ENCODE results near the gene CNTNAP2.

Gene CNTNAP2

DNA sequence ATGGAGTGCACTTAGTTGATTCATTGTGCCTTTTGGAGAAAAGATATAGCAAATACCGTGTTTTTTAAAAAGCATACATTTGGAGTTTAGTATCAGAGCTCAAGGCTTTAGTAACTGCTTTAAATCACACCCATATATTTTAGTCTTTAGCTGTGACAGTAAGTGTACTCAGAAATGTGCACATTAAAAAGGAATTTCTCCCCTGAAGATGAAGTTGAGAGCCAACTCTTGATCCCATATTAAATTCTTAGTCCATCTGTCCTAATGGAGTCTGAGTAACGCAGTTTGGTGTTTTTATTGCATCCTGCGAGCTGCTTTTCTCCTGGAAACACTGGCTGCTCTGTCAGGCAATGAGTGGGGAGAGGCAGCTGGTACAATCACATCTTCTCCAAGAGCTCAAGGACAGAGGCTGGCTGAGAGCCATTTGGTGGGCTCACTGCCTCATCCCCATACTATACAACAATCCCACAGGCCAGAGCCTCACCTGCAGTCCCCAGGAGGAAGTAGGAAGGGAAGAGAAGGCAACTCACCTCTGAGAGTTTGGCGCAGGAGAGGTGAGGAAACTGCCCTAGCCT, 2000.3 kb downstream of the CNTNAP2 start:
- no peak overlapping the region for H3K27ac ChIP-seq
- DNase-seq (ENCODE audit: low spot score) = no peak
- TF ChIP-seq CTCF (IDR thresholded peaks at IDR 0.05) = no peak
- no peak overlapping the region for H3K4me3 ChIP-seq

DNA sequence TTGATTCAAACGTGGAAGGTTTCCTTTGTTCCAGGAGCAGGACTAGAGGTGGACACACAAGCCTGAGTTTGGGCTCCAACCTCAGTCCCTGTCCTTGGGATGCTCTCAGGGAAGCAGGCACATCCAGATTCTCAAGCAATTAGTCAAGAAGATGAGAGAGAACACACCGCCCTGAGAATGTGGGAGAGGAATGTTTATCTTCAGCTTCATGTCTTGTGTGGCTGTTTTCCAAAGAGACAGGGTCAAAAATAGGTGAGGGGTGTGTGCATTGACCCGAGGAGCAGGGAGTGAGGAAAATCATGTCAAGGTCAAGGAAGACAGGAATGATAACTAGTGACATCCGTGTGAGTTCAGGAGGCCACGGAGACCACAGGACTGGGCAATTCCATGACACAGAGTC, 2001.8 kb downstream of the CNTNAP2 start:
- no peak for TF ChIP-seq CTCF (IDR thresholded peaks at IDR 0.05)
- no peak overlapping the region for H3K4me3 ChIP-seq
- no peak overlapping the region for H3K27ac ChIP-seq
- DNase-seq (ENCODE audit: low spot score) = no peak

DNA sequence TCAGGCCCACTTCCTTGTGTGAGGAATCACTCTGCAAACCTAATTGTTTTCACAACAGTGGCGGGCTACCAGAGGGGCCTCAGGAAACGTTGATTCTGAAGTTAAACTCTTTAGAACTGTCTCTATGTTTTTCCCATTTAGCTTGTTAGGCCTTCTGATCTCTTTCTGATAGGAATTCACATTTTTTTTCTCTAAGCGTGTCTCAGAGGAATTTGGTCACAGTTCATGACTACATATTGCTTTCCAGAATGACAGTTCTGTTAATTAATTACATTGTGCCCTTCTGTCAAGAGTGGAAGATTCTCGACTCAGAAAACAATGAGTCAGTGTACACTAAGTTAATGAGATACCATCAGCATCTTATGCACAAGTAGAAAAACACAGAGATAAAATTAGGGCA, 2004.8 kb downstream of the CNTNAP2 start:
- H3K4me3 ChIP-seq = no peak overlapping the region
- H3K27ac ChIP-seq = no peak overlapping the region
- TF ChIP-seq CTCF (IDR thresholded peaks at IDR 0.05) = no peak
- DNase-seq (ENCODE audit: low spot score) = no peak

GRCh38 chr7:148121847-148122246, 2005.2 kb downstream of the CNTNAP2 start:
- no peak overlapping the region for H3K27ac ChIP-seq
- H3K4me3 ChIP-seq = no peak overlapping the region
- TF ChIP-seq CTCF (IDR thresholded peaks at IDR 0.05) = no peak
- no peak for DNase-seq (ENCODE audit: low spot score)

DNA sequence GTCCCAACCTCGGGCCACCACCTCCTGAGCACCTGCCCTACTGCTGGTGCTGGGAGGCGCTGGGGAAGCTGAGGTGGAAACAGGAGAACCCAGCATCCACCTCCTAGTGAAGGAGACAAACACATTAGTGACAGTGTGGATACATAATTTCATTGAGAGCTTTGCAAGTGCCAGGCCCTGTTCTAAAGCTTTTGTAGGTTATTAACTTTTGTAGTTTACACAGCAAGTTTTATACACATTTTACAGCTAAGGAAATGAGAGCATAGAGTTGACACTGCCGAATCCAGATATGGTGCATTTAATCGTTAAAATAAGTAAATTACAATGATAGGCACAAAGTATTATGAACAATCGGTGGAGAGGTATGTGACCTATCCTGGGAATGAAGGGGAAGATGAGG, 2007.9 kb downstream of the CNTNAP2 start:
- TF ChIP-seq CTCF (IDR thresholded peaks at IDR 0.05) = no peak
- no peak overlapping the region for H3K4me3 ChIP-seq
- H3K27ac ChIP-seq = no peak overlapping the region
- no peak for DNase-seq (ENCODE audit: low spot score)

DNA sequence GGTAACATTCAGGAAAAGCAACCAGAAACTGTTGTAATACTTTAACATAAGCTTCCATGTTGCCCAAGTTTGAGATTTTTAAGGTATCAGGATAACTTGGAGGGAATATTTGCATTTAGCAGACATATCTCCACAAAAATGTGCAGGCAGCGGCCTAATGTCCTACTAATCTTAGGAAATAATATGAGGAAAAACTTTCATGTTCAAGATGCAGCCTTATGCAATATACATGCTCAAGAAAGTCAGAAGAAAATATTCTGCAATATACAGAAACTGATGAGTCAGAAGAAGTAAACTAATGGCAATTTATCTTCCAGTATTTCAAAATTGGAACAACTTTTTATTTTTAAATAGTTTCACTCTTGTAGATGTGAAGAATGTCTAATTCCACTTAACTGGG, 2010.8 kb downstream of the CNTNAP2 start:
- no peak overlapping the region for H3K27ac ChIP-seq
- no peak for TF ChIP-seq CTCF (IDR thresholded peaks at IDR 0.05)
- DNase-seq (ENCODE audit: low spot score) = no peak

DNA sequence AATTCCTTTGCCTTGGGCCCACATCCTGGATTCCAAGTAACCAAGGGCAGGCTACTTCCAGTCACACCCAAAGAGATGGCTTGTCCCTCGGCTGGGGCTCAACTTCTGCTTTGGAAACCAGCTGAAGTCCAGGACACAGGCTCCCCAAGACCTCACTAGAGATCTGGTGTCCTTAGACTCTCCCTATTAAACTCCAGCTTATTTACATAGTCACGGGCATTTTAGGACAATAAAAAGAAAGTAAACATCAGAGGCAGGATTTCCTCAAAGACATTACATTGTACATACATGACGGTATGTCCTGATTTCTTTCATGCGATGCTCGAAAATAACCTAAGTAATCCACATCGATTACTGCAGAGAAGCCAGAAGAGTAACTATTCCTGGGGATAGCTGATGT, 2012.4 kb downstream of the CNTNAP2 start:
- no peak for TF ChIP-seq CTCF (IDR thresholded peaks at IDR 0.05)
- DNase-seq (ENCODE audit: low spot score) = no peak
- no peak overlapping the region for H3K27ac ChIP-seq
- H3K4me3 ChIP-seq = no peak overlapping the region

More for the DNA sequence above, 2010.8 kb downstream of the CNTNAP2 start:
- no peak overlapping the region for H3K4me3 ChIP-seq

All from coronary artery (tissue), 2 donors.